HG02885 (cell line): ENCODE data around the gene UBE2F.
"Not testable (repeated sequence)": the region's sequence is repeated elsewhere in the genome, so short reads cannot be mapped to it uniquely, and the experiment has no call there.

Experiments
- ATAC-seq: cut with Tn5 transposase; IDR thresholded peaks from one replicate; pipeline ENCODE4 v1.9.1; 2021; ENCODE audit warnings: mild to moderate bottlenecking; ENCODE audit not compliant: unreplicated experiment, poor library complexity

The UBE2F gene

GRCh38 chr2:237943395-237944094 lies 23.3 kb upstream of the UBE2F start:
- ATAC-seq: no peak

- no peak for ATAC-seq
Observed at GRCh38 chr2:237944302-237944701, 22.5 kb upstream of the UBE2F start.

GRCh38 chr2:237946423-237946822 lies 20.4 kb upstream of the UBE2F start:
- no peak for ATAC-seq

GRCh38 chr2:237951354-237951753 lies 15.5 kb upstream of the UBE2F start:
- ATAC-seq: not testable (repeated sequence)

- ATAC-seq: no peak
Observed at GRCh38 chr2:237951878-237952277, 14.9 kb upstream of the UBE2F start.

- ATAC-seq: no peak
Observed at GRCh38 chr2:237952851-237953250, 14.0 kb upstream of the UBE2F start.

GRCh38 chr2:237955640-237956401 lies 11.0 kb upstream of the UBE2F start:
- ATAC-seq: no peak

- ATAC-seq: no peak
Observed at GRCh38 chr2:237956402-237956736, 10.4 kb upstream of the UBE2F start.

GRCh38 chr2:237961637-237962036 lies 5.2 kb upstream of the UBE2F start:
- ATAC-seq: no peak

- ATAC-seq: no peak
Observed at GRCh38 chr2:237962432-237963084, 4.3 kb upstream of the UBE2F start.

- not testable (repeated sequence) for ATAC-seq
Observed at GRCh38 chr2:237963490-237963991, 3.3 kb upstream of the UBE2F start.

GRCh38 chr2:237964194-237964577 lies 2.6 kb upstream of the UBE2F start:
- no peak for ATAC-seq

GRCh38 chr2:237964578-237965404 lies 2.0 kb upstream of the UBE2F start:
- ATAC-seq: no peak

GRCh38 chr2:237965844-237966243 lies 970 bp upstream of the UBE2F start:
- ATAC-seq: not testable (repeated sequence)

- no peak for ATAC-seq
Observed at GRCh38 chr2:237966250-237966564, 607 bp upstream of the UBE2F start.

- no peak for ATAC-seq
Observed at GRCh38 chr2:237967463-237967951, 693 bp downstream of the UBE2F start.

GRCh38 chr2:237968048-237968862 lies 1.4 kb downstream of the UBE2F start:
- peak; percentile 34 for ATAC-seq

- no peak for ATAC-seq
Observed at GRCh38 chr2:237971661-237972060, 4.8 kb downstream of the UBE2F start.

GRCh38 chr2:237972211-237972610 lies 5.4 kb downstream of the UBE2F start:
- no peak for ATAC-seq

- no peak for ATAC-seq
Observed at GRCh38 chr2:237972936-237973335, 6.1 kb downstream of the UBE2F start.
